Vagina (tissue), 2 donors: ENCODE results near the gene SRGAP2B.
"Not testable (repeated sequence)": the region's sequence is repeated elsewhere in the genome, so short reads cannot be mapped to it uniquely, and the experiment has no call there.

Experiments used
- CTCF ChIP-seq, 3 experiments: fragments of 450-650 bp in 2 of 3; fragments of 200-600 bp in 1 of 3; sonication (generic) in 1 of 3; IDR thresholded peaks; one replicate each; pipeline ENCODE4 v1.5.1; 2017 to 2019; ENCODE audit warnings: antibody characterized with exemption in 3 of 3, mild to moderate bottlenecking in 2 of 3, moderate library complexity in 2 of 3
- POLR2A ChIP-seq, 2 donors: fragments of 450-650 bp; IDR thresholded peaks; one replicate each; pipeline ENCODE4 v1.6.1; 2017; ENCODE audit warnings: antibody characterized with exemption in 2 of 2, mild to moderate bottlenecking in 2 of 2, moderate library complexity in 2 of 2

- TF ChIP-seq CTCF, POLR2A (IDR thresholded peaks at IDR 0.05): not testable (repeated sequence)
These were observed 29.0 kb upstream of the SRGAP2B start for GRCh38 chr1:145123992-145124641.
